GM12878 (cell line): ENCODE measurements around the gene GRIK4. TPM values are rescaled to one million over a fixed set of nuclear protein-coding genes. Genes with fewer than 3 reads are reported as not detected.
A peak's percentile ranks its signal among the peaks of the same experiment; 100 is the strongest.

Experiments used
- CREB1 ChIP-seq: IDR thresholded peaks from 2 replicates; pipeline ENCODE4 v1.6.1; 2012; ENCODE audit warnings: low read depth, mild to moderate bottlenecking, inconsistent platforms
- CREM ChIP-seq: IDR thresholded peaks from 2 replicates; pipeline ENCODE4 v1.6.1; 2014; ENCODE audit warnings: antibody characterized with exemption, low read depth
- RAD51 ChIP-seq: fragments of 450-650 bp; IDR thresholded peaks from 2 replicates; pipeline ENCODE4 v1.6.1; 2016; ENCODE audit warnings: moderate library complexity, mild to moderate bottlenecking, inconsistent platforms
- SP1 ChIP-seq: IDR thresholded peaks from one replicate; pipeline ENCODE4 v1.6.1; 2011; ENCODE audit warnings: low read depth, low read length
- polyA plus RNA-seq, 11 experiments: library from polyadenylated mRNA; depleted of rRNA in 4 of 11; unstranded in 6 of 11; stranded (reverse) in 5 of 11; fragments of >200 nt; fragmentation: Nextera tagmentation in 4 of 11; fragmentation: Illumina TruSeq in 1 of 11; extraction: Ambion mirVana in 4 of 11; extraction: Trizol in 1 of 11; gene quantifications; 1 replicate in 1 of 11; 2 replicates in 10 of 11; pipeline versions ENCODE4 v1.2.1 to v1.2.3, GENCODE V29; 2011 to 2016; ENCODE audit warnings: inconsistent platforms in 2 of 11, missing spikeins in 2 of 11, low read depth in 1 of 11
- total RNA-seq, 4 experiments: library from RNA; depleted of rRNA in 3 of 4; stranded (reverse); fragments of >200 nt in 3 of 4; fragmentation: Illumina TruSeq in 1 of 4; extraction: Trizol in 1 of 4; gene quantifications; 2 replicates each; pipeline versions ENCODE4 v1.2.1 to v1.2.3, GENCODE V29; 2013 to 2021
- TF ChIP-seq, protein P1 (sequence below): fragments of 450-650 bp; IDR thresholded peaks from 2 replicates; pipeline ENCODE4 v1.6.1; 2018; ENCODE audit warnings: mild to moderate bottlenecking, low read depth, moderate library complexity; ENCODE audit not compliant: partially characterized antibody
- TF ChIP-seq, protein P2 (sequence below): fragments of 450-650 bp; IDR thresholded peaks from 2 replicates; pipeline ENCODE4 v1.6.1; 2017; ENCODE audit warnings: mild to moderate bottlenecking
- TF ChIP-seq, protein P3 (sequence below): fragments of 450-650 bp; IDR thresholded peaks from 2 replicates; pipeline ENCODE4 v1.6.1; 2017; ENCODE audit warnings: mild to moderate bottlenecking, moderate library complexity

Gene GRIK4
- total and polyA plus RNA-seq, 10 of the 15 experiments (the other 5 are each of a cell fraction or from before 2014, with no cell fraction given) = 0.33 to 3.6 (median 0.72) TPM

DNA sequence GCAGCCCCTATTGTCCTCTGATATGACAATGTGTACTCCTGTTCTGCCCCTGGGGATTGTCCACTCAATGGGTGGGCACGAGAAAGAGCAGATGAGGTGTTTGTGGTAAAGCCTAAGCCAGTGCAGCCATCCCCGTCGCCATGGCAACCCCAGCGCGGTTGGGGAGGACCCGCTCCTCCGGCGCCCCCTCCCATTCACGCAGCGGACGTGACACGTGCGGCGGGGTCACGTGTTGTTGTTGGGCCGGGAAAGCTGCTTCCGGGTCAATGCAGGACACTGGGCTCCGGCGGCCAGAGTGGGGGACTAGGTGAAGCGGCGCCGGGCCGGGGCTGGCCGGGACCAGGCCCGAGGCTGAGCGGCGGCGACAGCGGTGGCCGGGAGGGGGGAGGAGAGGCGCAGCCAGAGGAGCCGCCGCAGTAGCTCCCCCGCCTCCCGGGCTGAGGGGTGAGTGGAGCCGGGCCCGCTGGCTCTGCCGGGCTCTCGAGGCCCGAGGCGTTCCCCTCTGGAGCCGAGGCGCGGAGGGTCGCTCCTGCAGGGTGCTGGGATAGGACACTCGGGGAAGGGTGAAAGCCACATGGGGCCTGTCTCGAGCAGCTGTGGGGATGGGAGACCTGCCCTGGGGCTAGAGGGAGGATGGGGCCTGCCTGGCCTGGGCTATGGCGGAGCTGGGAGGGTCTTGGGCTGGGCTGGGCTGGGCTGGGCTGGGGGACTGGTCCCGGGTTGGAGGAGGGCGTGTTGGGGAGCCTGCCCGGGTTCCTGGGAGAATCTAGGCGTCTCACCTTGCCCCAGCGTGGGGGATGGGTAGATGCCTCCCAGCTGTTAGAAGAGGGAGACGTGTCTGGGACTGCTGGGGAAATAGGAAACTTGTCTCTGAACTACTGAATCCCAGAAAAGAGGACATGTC lies 512.6 kb downstream of the GRIK4 start, which contains the start of gene TBCEL (continued):
- TF ChIP-seq, protein P1, sequence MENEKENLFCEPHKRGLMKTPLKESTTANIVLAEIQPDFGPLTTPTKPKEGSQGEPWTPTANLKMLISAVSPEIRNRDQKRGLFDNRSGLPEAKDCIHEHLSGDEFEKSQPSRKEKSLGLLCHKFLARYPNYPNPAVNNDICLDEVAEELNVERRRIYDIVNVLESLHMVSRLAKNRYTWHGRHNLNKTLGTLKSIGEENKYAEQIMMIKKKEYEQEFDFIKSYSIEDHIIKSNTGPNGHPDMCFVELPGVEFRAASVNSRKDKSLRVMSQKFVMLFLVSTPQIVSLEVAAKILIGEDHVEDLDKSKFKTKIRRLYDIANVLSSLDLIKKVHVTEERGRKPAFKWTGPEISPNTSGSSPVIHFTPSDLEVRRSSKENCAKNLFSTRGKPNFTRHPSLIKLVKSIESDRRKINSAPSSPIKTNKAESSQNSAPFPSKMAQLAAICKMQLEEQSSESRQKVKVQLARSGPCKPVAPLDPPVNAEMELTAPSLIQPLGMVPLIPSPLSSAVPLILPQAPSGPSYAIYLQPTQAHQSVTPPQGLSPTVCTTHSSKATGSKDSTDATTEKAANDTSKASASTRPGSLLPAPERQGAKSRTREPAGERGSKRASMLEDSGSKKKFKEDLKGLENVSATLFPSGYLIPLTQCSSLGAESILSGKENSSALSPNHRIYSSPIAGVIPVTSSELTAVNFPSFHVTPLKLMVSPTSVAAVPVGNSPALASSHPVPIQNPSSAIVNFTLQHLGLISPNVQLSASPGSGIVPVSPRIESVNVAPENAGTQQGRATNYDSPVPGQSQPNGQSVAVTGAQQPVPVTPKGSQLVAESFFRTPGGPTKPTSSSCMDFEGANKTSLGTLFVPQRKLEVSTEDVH = no peak
- TF ChIP-seq, protein P2, sequence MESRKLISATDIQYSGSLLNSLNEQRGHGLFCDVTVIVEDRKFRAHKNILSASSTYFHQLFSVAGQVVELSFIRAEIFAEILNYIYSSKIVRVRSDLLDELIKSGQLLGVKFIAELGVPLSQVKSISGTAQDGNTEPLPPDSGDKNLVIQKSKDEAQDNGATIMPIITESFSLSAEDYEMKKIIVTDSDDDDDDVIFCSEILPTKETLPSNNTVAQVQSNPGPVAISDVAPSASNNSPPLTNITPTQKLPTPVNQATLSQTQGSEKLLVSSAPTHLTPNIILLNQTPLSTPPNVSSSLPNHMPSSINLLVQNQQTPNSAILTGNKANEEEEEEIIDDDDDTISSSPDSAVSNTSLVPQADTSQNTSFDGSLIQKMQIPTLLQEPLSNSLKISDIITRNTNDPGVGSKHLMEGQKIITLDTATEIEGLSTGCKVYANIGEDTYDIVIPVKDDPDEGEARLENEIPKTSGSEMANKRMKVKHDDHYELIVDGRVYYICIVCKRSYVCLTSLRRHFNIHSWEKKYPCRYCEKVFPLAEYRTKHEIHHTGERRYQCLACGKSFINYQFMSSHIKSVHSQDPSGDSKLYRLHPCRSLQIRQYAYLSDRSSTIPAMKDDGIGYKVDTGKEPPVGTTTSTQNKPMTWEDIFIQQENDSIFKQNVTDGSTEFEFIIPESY = no peak
- TF ChIP-seq RAD51 = peak; percentile 98
- TF ChIP-seq SP1 = no peak
- TF ChIP-seq CREM = peak; percentile 79
- TF ChIP-seq, protein P3, sequence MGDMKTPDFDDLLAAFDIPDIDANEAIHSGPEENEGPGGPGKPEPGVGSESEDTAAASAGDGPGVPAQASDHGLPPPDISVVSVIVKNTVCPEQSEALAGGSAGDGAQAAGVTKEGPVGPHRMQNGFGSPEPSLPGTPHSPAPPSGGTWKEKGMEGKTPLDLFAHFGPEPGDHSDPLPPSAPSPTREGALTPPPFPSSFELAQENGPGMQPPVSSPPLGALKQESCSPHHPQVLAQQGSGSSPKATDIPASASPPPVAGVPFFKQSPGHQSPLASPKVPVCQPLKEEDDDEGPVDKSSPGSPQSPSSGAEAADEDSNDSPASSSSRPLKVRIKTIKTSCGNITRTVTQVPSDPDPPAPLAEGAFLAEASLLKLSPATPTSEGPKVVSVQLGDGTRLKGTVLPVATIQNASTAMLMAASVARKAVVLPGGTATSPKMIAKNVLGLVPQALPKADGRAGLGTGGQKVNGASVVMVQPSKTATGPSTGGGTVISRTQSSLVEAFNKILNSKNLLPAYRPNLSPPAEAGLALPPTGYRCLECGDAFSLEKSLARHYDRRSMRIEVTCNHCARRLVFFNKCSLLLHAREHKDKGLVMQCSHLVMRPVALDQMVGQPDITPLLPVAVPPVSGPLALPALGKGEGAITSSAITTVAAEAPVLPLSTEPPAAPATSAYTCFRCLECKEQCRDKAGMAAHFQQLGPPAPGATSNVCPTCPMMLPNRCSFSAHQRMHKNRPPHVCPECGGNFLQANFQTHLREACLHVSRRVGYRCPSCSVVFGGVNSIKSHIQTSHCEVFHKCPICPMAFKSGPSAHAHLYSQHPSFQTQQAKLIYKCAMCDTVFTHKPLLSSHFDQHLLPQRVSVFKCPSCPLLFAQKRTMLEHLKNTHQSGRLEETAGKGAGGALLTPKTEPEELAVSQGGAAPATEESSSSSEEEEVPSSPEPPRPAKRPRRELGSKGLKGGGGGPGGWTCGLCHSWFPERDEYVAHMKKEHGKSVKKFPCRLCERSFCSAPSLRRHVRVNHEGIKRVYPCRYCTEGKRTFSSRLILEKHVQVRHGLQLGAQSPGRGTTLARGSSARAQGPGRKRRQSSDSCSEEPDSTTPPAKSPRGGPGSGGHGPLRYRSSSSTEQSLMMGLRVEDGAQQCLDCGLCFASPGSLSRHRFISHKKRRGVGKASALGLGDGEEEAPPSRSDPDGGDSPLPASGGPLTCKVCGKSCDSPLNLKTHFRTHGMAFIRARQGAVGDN = peak; percentile 73; the same call in 1 of the 2 replicates
- peak; percentile 77 for TF ChIP-seq CREB1
